ENCODE data around the gene ZNF580. TPM values are rescaled to one million over a fixed set of nuclear protein-coding genes. Genes with fewer than 3 reads are reported as not detected.

ZNF580 gene
- total and polyA plus RNA-seq, 9 of the 15 experiments (the other 6 are each of a cell fraction or from before 2014, with no cell fraction given): 2.3 to 47.4 (median 6.0) TPM

DNA sequence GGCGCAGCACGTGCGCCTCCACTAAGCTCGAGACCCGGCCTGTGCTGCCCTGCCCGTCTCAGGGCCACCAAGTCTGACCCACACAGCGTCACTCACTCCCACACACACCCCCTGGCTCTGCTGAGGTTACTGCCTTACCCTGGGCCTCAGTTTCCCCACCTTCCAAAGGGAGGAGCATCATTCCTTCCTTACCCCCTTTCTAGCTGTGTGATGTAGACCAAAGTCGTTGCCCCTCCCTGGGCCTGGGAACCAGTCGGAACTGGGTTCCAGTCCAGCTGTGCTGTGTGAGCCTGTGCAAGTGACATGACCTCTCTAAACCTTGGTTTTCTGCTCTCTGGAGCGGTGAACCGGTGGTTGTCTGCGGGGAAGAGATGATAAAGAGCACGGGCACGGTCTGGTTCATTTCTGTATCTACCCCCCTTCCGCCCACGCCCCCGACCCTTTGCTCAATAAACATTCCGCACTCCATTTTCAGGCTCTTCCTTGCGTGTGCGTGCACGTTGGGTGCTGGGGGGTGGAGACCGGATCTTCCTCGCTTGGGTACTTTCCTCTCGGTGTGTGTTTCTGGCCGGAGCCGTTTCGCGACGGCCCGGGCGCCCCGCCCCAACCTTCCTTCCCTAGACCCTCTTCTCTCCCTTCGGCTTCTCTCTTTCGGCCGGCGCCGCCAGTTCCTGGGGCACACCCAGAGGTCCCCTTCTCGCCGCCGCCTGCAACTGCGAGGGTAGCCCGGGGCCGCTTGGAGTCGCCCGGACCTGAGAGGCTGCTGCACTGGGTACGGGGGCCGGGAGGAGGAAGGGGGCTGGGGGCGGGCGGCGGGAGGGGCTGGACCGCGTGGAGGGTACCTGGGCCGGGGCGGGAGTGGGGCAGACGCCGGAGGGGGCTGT is 2.4 kb downstream of the ZNF580 start, which contains the start of gene ZNF581 (continued):
- TF ChIP-seq, protein P1, sequence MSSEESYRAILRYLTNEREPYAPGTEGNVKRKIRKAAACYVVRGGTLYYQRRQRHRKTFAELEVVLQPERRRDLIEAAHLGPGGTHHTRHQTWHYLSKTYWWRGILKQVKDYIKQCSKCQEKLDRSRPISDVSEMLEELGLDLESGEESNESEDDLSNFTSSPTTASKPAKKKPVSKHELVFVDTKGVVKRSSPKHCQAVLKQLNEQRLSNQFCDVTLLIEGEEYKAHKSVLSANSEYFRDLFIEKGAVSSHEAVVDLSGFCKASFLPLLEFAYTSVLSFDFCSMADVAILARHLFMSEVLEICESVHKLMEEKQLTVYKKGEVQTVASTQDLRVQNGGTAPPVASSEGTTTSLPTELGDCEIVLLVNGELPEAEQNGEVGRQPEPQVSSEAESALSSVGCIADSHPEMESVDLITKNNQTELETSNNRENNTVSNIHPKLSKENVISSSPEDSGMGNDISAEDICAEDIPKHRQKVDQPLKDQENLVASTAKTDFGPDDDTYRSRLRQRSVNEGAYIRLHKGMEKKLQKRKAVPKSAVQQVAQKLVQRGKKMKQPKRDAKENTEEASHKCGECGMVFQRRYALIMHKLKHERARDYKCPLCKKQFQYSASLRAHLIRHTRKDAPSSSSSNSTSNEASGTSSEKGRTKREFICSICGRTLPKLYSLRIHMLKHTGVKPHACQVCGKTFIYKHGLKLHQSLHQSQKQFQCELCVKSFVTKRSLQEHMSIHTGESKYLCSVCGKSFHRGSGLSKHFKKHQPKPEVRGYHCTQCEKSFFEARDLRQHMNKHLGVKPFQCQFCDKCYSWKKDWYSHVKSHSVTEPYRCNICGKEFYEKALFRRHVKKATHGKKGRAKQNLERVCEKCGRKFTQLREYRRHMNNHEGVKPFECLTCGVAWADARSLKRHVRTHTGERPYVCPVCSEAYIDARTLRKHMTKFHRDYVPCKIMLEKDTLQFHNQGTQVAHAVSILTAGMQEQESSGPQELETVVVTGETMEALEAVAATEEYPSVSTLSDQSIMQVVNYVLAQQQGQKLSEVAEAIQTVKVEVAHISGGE (CRISPR knock-in tag; IDR thresholded peaks at IDR 0.05): peak; percentile 95 to 99 (median 99)
- peak; percentile 98 for TF ChIP-seq NCOA1 (IDR thresholded peaks at IDR 0.05; ENCODE audit: low read depth)
- TF ChIP-seq GABPB2 (CRISPR knock-in tag; conservative IDR thresholded peaks at IDR 0.05): no peak
- 0 out of 2 replicates have a peak, but pooled peaks have one; percentile 15 for TF ChIP-seq ZC3H11A (IDR thresholded peaks at IDR 0.05; ENCODE audit: low read depth, low read length)
- peak; percentile 66; the same call in 1 of the 2 replicates for TF ChIP-seq CTBP1 (IDR thresholded peaks at IDR 0.05; ENCODE audit: borderline replicate concordance)
- TF ChIP-seq, protein P2, sequence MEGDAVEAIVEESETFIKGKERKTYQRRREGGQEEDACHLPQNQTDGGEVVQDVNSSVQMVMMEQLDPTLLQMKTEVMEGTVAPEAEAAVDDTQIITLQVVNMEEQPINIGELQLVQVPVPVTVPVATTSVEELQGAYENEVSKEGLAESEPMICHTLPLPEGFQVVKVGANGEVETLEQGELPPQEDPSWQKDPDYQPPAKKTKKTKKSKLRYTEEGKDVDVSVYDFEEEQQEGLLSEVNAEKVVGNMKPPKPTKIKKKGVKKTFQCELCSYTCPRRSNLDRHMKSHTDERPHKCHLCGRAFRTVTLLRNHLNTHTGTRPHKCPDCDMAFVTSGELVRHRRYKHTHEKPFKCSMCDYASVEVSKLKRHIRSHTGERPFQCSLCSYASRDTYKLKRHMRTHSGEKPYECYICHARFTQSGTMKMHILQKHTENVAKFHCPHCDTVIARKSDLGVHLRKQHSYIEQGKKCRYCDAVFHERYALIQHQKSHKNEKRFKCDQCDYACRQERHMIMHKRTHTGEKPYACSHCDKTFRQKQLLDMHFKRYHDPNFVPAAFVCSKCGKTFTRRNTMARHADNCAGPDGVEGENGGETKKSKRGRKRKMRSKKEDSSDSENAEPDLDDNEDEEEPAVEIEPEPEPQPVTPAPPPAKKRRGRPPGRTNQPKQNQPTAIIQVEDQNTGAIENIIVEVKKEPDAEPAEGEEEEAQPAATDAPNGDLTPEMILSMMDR (IDR thresholded peaks at IDR 0.05 in 2 of 3, conservative IDR thresholded peaks at IDR 0.05 in 1 of 3; ENCODE audit: insufficient read depth in 2 of 3, low read depth in 1 of 3, low read length in 3 of 3): no peak; a peak in 1 of 6 replicates
- peak; percentile 15; the same call in 1 of the 2 replicates for TF ChIP-seq ZFX (CRISPR knock-in tag; IDR thresholded peaks at IDR 0.05)
- TF ChIP-seq STAT5A (IDR thresholded peaks at IDR 0.05; ENCODE audit: borderline replicate concordance, low read length): no peak
- no peak for TF ChIP-seq ZNF561 (CRISPR knock-in tag; conservative IDR thresholded peaks at IDR 0.05)
- 0 out of 4 replicates have a peak, but pooled peaks of 1 of the 2 experiments have one; percentile 16 for TF ChIP-seq TEAD1 (CRISPR knock-in tag; IDR thresholded peaks at IDR 0.05)
- TF ChIP-seq CBX1 (IDR thresholded peaks at IDR 0.05; ENCODE audit: low read depth): 0 out of 2 replicates have a peak, but pooled peaks have one; percentile 16
- peak; percentile 81 for TF ChIP-seq HCFC1 (IDR thresholded peaks at IDR 0.05; ENCODE audit: low read depth, low read length)
- TF ChIP-seq FOXK2 (conservative IDR thresholded peaks at IDR 0.05 in 1 of 2, IDR thresholded peaks at IDR 0.05 in 1 of 2; ENCODE audit: low read depth in 2 of 2): 0 out of 4 replicates have a peak, but pooled peaks of 1 of the 2 experiments have one; percentile 10
- TF ChIP-seq, protein P3, sequence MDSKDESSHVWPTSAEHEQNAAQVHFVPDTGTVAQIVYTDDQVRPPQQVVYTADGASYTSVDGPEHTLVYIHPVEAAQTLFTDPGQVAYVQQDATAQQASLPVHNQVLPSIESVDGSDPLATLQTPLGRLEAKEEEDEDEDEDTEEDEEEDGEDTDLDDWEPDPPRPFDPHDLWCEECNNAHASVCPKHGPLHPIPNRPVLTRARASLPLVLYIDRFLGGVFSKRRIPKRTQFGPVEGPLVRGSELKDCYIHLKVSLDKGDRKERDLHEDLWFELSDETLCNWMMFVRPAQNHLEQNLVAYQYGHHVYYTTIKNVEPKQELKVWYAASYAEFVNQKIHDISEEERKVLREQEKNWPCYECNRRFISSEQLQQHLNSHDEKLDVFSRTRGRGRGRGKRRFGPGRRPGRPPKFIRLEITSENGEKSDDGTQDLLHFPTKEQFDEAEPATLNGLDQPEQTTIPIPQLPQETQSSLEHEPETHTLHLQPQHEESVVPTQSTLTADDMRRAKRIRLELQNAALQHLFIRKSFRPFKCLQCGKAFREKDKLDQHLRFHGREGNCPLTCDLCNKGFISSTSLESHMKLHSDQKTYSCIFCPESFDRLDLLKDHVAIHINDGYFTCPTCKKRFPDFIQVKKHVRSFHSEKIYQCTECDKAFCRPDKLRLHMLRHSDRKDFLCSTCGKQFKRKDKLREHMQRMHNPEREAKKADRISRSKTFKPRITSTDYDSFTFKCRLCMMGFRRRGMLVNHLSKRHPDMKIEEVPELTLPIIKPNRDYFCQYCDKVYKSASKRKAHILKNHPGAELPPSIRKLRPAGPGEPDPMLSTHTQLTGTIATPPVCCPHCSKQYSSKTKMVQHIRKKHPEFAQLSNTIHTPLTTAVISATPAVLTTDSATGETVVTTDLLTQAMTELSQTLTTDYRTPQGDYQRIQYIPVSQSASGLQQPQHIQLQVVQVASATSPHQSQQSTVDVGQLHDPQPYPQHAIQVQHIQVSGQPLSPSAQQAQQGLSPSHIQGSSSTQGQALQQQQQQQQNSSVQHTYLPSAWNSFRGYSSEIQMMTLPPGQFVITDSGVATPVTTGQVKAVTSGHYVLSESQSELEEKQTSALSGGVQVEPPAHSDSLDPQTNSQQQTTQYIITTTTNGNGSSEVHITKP (IDR thresholded peaks at IDR 0.05; ENCODE audit: partially characterized antibody): peak; percentile 25
- peak in 1 of 2 experiments; percentile 60; a peak in 1 of 4 replicates for TF ChIP-seq TBL1XR1 (IDR thresholded peaks at IDR 0.05; ENCODE audit: low read length in 2 of 2)
- TF ChIP-seq L3MBTL2 (IDR thresholded peaks at IDR 0.05): peak; percentile 19; the same call in 1 of the 2 replicates
- peak; percentile 86; the same call in 1 of the 2 replicates for TF ChIP-seq EP400 (IDR thresholded peaks at IDR 0.05)
